Measurements from ENCODE around the gene LRRC55. TPM values are rescaled to one million over a fixed set of nuclear protein-coding genes. Genes with fewer than 3 reads are reported as not detected.

Gene LRRC55
- total RNA-seq, 1 donor from 2014 or later: under 0.01 TPM

- no peak for DNase-seq (ENCODE audit: low read depth in 2 of 2)
Observed at GRCh38 chr11:57233702-57234101, 51.9 kb downstream of the LRRC55 start.

DNA sequence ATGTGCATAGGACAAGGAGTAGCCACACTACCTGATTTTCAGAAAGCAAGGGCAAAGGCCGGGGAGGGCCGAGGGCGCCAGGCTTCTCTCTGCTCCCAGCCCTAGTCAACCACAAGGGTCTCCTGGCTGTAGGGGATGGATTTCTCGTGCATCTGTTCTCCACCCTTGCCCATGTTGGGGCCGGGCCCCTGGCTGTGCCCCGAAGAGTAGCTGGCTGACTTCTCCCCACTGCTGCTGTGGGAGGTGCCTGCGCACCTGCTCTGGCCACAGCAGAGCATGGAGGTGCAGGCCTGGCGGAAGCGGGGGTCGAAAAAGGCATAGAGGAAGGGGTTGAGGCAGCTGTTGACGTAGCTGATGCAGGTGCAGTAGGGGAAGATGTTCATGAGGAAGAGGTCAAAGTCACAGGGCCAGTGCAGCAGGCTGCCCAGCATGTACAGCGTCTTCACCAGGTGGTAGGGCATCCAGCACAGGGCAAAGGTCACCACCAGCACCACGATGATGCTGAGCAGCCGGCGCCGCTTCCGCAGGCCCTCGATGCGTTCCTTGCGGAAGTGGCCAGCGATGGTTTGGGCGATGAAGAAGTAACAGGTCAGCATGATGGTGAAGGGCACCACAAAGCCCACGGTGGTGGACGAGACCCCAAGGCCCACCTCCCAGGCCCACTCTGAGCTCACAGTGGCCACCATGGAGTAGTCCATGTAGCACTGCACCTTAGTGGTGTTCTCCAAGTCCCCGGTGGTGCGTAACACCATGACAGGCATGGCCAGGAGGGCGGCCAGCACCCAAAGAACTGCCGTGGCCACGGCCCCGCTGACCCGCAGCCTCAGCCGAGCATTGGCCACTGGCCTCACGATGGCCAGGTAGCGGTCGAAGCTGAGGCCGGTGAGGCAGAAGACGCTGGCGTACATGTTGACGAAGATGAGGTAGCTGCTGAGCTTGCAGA is 54.3 kb downstream of the LRRC55 start:
- DNase-seq (ENCODE audit: low read depth in 2 of 2): no peak

DNA sequence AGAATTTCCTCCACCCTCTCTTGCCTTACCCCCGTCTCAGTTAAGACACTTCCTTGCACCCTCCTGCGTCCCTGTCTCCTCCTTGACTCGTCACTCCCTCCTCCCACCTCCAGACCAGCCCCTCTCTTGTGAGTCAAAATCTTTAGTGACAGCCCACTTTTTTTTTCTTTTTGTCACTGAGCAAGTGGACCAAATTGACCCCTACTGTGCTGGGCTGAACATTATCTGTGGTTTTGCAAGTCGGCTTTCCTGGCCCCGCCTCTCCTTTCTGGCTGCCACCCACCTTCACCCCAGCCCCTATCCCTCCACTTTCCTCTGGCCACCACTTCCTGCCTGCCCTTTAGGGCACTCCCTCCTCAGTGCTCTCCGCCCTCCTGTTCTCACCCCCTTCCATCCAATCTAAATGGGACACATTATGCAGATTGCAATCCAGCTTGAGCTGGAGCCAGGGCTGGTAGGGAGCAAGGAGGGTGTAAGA is 55.5 kb downstream of the LRRC55 start, which contains the start of gene APLNR:
APLNR (minus strand) TSS at position 47 of the 478 bp plus-strand sequence. CDS start 246 bp downstream, outside the sequence.
- no peak for DNase-seq (ENCODE audit: low read depth in 2 of 2)

- no peak for DNase-seq (ENCODE audit: low read depth in 2 of 2)
Observed at GRCh38 chr11:57239348-57239747, 57.6 kb downstream of the LRRC55 start.

GRCh38 chr11:57240007-57240406 is 58.3 kb downstream of the LRRC55 start:
- no peak for DNase-seq (ENCODE audit: low read depth in 2 of 2)

DNA sequence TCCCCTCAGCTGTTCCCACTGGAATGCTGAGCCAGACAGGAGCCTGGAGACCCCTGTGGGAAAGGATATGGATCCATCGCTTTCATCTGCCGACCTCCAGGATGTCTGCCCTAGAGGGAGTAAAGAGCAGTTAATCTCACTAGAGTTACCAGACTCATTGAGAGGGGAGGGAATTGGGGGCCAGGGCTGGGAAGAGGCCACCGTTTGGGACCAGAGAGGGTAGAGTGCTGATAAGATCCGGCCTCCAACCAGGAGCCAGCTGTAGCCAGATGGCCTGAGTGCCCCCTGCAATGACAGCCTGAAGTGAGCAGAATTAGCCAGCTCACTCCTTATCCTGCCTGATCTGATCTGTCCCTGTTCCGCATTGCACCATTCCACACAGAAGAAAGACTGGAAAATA is 59.0 kb downstream of the LRRC55 start:
- no peak for DNase-seq (ENCODE audit: low read depth in 2 of 2)

Other genes starting within 250 kb of the LRRC55 start
- not detected in 2 replicates for gene OR5AK2, start 193.0 kb upstream of the LRRC55 start, total RNA-seq
- gene APLNR, start 55.3 kb downstream of the LRRC55 start, total RNA-seq: under 0.01 TPM in 2 replicates
- gene TNKS1BP1, start 143.0 kb downstream of the LRRC55 start, total RNA-seq: 39.2 and 44.6 TPM in 2 replicates
- gene SSRP1, start 153.9 kb downstream of the LRRC55 start, total RNA-seq: 34.5 and 46.9 TPM in 2 replicates
- gene P2RX3, start 156.4 kb downstream of the LRRC55 start, total RNA-seq: not detected in 2 replicates
- not detected in 2 replicates for gene PRG3, start 199.2 kb downstream of the LRRC55 start, total RNA-seq
- gene PRG2, start 208.7 kb downstream of the LRRC55 start, total RNA-seq: not detected in 2 replicates
- gene SLC43A3, start 245.2 kb downstream of the LRRC55 start, total RNA-seq: 19.4 and 38.7 TPM in 2 replicates